Mucosa of descending colon (tissue), 3 donors: ENCODE results near the gene PHF1. TPM values are rescaled to one million over a fixed set of nuclear protein-coding genes. Genes with fewer than 3 reads are reported as not detected.

Experiments
- ATAC-seq: fragments of 200-7000 bp; cut with Tn5 transposase; one replicate; pipeline ENCODE4 v1.9.1; 2020; ENCODE audit warnings: mild to moderate bottlenecking, moderate library complexity
- DNase-seq, 3 donors: peaks; one replicate each; pipeline ENCODE4 v3.0.0-alpha.2; 2020
- H3K36me3 ChIP-seq: fragments of 200-600 bp; one replicate; pipeline ENCODE4 v1.8.0; 2021; ENCODE audit warnings: low read depth, mild to moderate bottlenecking
- H3K4me1 ChIP-seq: fragments of 200-600 bp; one replicate; pipeline ENCODE4 v1.8.0; 2021; ENCODE audit warnings: low read depth, mild to moderate bottlenecking
- H3K4me3 ChIP-seq: fragments of 200-600 bp; one replicate; pipeline ENCODE4 v1.8.0; 2021; ENCODE audit warnings: mild to moderate bottlenecking
- H3K9me3 ChIP-seq: fragments of 200-600 bp; one replicate; pipeline ENCODE4 v1.8.0; 2021; ENCODE audit warnings: mild to moderate bottlenecking
- CTCF ChIP-seq: fragments of 200-600 bp; IDR thresholded peaks from one replicate; pipeline ENCODE4 v1.8.0; 2022; ENCODE audit warnings: antibody characterized with exemption, mild to moderate bottlenecking
- intact Hi-C, 2 donors: fragments of 100-400 bp; cut with DNase I in 1 of 2; cut with micrococcal nuclease in 1 of 2; formaldehyde crosslinking; loops; one replicate each; pipeline versions ENCODE4 v1.11.0 to v1.11.1; 2022; cut with DNase I, micrococcal nuclease
- total RNA-seq, 3 donors: library from RNA; stranded (reverse); fragmentation: NEBNext Ultra II Directional in 2 of 3; extraction: Animal tissue kit (Norgen Biotek cat#: 25700) in 2 of 3; gene quantifications; one replicate each; pipeline versions ENCODE4 v1.2.1 to v1.2.4, GENCODE V29; 2021 to 2023
- donor health status: DM: no; HTN: no; CAD: no; lungs with moderate emphysema.
- donor health status: DM: no; HTN: no; CAD: no.
- donor health status: DM: no; HTN: yes; CAD: no.

The PHF1 gene
- total RNA-seq, 3 donors from 2014 or later: 29.9 to 96.5 (median 38.1) TPM

GRCh38 chr6:33411632-33412005, 805 bp downstream of the PHF1 start:
- peaks cover 24% of the 10 kb centered on the region for H3K4me1 ChIP-seq

GRCh38 chr6:33412140-33413009, 1.6 kb downstream of the PHF1 start:
- H3K4me3 ChIP-seq: no peak overlapping the region

More at GRCh38 chr6:33411632-33412005, 805 bp downstream of the PHF1 start:
- no peak for TF ChIP-seq CTCF
- Histone ChIP-seq H3K9me3 (no peaks in the 10 kb centered on the region), H3K36me3 (peaks cover 5% of the 10 kb centered on the region), H3K4me3 (no peak overlapping the region)
- intact Hi-C loops: no loop called here
- DNase-seq (no peak), ATAC-seq (no peak)

GRCh38 chr6:33413241-33414120, 2.7 kb downstream of the PHF1 start:
- no peak for DNase-seq
- Histone ChIP-seq H3K4me3 (no peak overlapping the region), H3K36me3 (peaks cover 5% of the 10 kb centered on the region), H3K4me1 (peaks cover 31% of the 10 kb centered on the region), H3K9me3 (no peaks in the 10 kb centered on the region)
- intact Hi-C loops: no loop called here
- no peak for TF ChIP-seq CTCF
- ATAC-seq: no peak

More at GRCh38 chr6:33412140-33413009, 1.6 kb downstream of the PHF1 start:
- no peak for TF ChIP-seq CTCF
- H3K36me3 ChIP-seq: peaks cover 5% of the 10 kb centered on the region
- intact Hi-C loops: no loop called here
- no peak for DNase-seq
- H3K9me3 ChIP-seq: no peaks in the 10 kb centered on the region
- peaks cover 31% of the 10 kb centered on the region for H3K4me1 ChIP-seq
- ATAC-seq: no peak

GRCh38 chr6:33414592-33415271, 3.9 kb downstream of the PHF1 start:
- Histone ChIP-seq H3K9me3 (no peaks in the 10 kb centered on the region), H3K4me3 (no peak overlapping the region), H3K4me1 (peaks cover 37% of the 10 kb centered on the region), H3K36me3 (peaks cover 5% of the 10 kb centered on the region)
- peak in 1 of 3 donors; percentile 63 for DNase-seq
- intact Hi-C loops: no loop called here
- TF ChIP-seq CTCF: no peak
- ATAC-seq: no peak

- DNase-seq (no peak), ATAC-seq (no peak)
- Histone ChIP-seq H3K4me3 (no peak overlapping the region), H3K4me1 (peaks cover 37% of the 10 kb centered on the region), H3K9me3 (no peaks in the 10 kb centered on the region), H3K36me3 (peaks cover 5% of the 10 kb centered on the region)
- intact Hi-C loops: no loop called here
- no peak for TF ChIP-seq CTCF
These were observed 5.0 kb downstream of the PHF1 start for GRCh38 chr6:33415831-33416230.
